Measurements from ENCODE around the gene PTPRG.

DNA sequence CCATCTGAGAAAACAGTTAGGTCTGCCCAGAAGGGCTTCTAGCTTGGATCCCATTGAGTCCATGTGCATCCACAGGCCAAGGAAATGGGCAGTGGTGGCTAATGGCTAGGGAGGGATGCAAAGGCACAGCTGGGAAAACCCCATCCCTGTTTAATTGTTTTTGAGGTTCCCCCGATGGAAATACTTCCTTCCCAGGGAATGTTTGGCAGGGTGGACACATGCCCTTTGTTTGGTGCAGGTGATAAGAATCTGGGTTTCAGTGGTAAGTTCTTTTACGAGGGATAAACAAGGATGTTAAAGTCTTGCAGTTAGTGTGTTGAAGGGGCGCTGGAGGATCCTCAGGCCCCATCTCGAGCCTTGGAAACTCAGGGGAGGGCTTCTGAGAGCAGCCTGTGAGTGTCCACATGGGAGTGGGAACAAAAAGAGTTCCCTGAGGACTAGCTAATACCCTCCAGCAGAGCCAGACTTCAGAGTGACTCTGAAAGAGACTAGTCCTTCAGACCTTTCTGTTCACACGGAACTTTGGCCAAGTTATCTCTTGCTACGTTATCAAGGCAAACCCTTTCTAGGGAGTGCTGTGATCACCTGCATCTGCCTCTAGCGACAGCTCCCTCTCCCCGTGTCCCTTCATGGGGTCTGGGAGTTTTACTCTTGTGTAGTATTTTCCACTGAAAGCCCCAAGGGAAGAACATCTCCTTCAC, 17.4 kb downstream of the PTPRG start:
- no peak for TF ChIP-seq CTCF (IDR thresholded peaks at IDR 0.05)
- TF ChIP-seq POLR2AphosphoS5 (IDR thresholded peaks at IDR 0.05): no peak
- no peak for TF ChIP-seq EP300 (IDR thresholded peaks at IDR 0.05)

Measured in esophagus muscularis mucosa (tissue), 4 donors.